Activated T-cell treated with anti-CD3 and anti-CD28 coated beads for 1 hour (primary cell): Measurements from ENCODE around the gene METTL1.

Source experiments
- DNase-seq: peaks from one replicate; pipeline ENCODE4 v3.0.0-alpha.2; 2020; ENCODE audit warnings: low read depth

The METTL1 gene

GRCh38 chr12:57753756-57754337 is 18.1 kb downstream of the METTL1 start:
- DNase-seq: no peak

DNA sequence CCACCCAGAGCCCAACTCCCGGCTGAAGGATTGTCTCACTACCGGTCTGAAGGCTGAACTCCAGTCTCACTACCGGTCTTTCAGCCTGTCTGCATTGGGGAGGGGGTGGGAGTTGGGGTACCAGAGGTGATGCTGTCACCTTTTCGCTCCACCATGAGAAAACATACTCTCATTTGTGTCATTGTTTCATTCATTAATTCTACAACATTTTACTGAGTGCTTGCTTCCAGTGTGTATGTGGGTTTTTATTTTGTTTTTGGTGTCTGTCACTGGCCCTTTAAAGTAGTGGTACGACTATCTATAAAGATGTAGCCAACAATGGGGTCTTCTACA is 19.3 kb downstream of the METTL1 start:
- no peak for DNase-seq

- peak; percentile 97 for DNase-seq
These were observed 19.9 kb downstream of the METTL1 start, which contains the start of gene CDK4 for GRCh38 chr12:57751788-57752667. CDK4 (minus strand) TSS chr12:57752310; CDS start chr12:57751717, 593 bp downstream.

GRCh38 chr12:57751432-57751787 is 20.5 kb downstream of the METTL1 start:
- no peak for DNase-seq

GRCh38 chr12:57750561-57751431 is 21.1 kb downstream of the METTL1 start:
- no peak for DNase-seq

GRCh38 chr12:57749061-57749460 is 22.8 kb downstream of the METTL1 start:
- no peak for DNase-seq

DNA sequence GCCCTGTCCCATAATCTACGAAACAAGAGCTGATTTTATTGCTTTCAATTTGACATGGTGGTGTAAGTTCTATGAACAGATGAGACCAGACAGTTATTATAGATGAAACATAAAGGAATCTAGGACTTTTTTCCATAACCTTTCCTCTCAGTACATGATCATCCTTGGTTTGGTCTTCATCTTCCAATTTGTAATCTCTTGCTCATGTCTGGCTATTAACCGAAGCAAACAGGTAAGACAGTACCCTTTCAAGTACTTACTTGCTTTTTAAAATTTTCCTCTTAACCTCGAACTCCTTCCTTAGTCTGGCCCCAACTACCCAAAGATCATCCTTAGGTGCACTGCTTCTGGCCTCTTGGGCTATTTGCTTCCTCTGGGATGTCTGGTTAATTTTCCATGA is 25.9 kb downstream of the METTL1 start:
- DNase-seq: no peak

GRCh38 chr12:57745485-57745881 is 26.4 kb downstream of the METTL1 start:
- DNase-seq: no peak

DNA sequence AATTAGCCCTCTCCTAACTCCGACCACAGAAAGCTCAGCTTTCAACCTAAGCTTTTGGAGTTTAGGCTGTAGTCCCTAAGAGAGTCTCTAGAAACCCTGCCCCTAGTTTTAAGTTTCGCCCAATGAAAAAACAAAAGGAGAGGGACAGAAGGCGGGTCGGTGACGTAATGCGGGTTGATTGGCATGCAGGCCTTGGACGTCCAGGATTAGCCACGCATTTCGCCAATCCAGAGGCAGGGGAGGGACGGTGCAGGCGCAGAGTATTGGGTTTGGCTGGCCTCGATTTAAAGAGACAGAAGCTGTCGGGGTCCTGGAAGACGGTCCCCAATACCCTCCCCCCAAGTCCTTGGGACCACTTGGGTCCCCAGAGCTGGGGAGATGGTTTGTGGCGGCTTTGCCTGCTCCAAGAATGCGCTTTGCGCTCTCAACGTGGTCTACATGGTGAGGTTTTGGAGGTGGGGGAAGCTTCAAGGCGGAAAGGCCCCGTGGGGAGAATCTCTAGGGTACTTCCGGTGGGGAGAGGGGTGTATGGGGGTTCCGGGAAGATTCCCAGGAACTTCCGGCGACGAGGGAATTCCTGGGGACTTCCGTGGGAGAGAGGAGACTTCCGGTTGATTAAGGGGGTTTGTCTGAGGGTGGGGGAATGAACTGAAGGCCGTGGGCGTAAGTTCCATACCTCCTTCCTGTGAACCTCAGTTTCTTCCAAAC is 27.0 kb downstream of the METTL1 start, which contains the start of gene TSPAN31:
Gene TSPAN31, plus strand, starts transcription at position 263 of the 708 bp plus-strand sequence. Its CDS starts 116 bp downstream, at position 379.
- peak; percentile 86 for DNase-seq

DNA sequence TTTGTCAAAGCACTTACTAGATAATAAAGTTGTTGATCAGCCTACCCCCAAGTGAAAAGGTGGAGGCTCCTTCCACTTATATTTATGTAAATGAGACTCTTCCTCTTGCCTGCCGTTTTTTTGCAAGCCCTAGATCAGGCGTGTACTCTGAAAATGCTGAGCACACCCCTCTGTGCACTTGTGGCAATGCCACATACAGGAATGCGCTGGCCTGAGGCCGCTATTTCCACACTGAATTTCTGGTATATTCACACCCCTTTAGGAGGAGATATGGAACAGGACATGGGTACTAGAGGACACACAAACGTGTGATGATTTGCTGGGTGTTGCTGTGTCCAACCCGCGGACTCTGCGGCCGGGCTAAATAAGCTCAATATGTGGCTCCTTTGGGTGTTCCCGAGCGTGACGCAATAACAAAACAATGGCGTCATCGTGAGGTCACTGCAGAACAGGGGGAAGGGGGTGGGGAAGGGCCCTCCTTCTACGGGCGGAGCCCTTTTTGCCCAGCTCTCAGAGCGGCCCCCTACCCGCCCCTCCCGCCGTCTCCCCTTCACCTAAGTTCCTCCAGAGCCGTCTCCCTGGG is 27.6 kb downstream of the METTL1 start:
- DNase-seq: peak; percentile 45

- no peak for DNase-seq
These were observed 28.1 kb downstream of the METTL1 start for GRCh38 chr12:57743769-57744168.

DNA sequence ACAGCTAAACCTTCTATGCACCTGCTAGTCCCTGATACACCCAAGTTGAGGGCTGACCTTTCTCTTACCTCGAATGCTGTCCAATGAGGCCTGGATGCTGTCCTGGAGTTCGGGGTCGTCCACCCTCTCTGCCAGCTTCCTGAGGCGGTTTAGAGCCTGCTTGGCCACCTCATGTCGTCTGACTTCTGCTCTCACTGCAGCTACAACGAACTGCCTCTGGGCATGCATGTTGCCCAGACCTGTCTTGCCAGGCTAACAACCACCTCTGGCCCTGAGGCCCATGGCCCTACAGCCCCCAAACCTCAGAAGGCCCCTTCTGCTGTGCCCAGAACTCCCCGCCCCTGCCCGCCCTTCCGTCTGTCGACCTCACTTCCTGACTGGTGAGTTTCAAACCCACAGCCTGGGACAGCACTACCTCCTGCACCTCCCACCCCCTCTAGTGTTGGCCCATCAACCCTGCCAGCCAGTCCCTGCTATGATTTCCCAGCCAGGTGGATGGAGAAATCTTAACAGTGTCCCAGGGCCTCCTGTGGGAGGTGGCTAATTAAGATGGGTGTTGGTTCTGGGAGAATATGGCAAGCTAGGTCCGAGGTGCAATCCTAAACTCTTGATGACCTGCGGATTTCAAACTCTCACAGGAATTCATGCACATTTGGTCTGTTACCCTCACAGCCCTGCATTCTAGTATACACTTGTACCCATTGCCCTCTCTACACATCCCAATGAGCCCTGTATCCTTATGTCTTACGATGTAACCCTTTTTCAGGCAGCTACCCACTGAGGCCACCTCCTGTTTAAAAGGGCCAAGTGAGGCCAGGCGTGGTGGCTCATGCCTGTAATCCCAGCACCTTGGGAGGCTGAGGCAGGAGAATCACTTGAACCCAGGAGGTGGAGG is 29.8 kb downstream of the METTL1 start:
- peak; percentile 67 for DNase-seq

- DNase-seq: no peak
These were observed 30.5 kb downstream of the METTL1 start for GRCh38 chr12:57741413-57741789.

- peak; percentile 59 for DNase-seq
These were observed 31.1 kb downstream of the METTL1 start for GRCh38 chr12:57740656-57741412.

- no peak for DNase-seq
These were observed 31.9 kb downstream of the METTL1 start for GRCh38 chr12:57739914-57740538.

- DNase-seq: no peak
These were observed 32.5 kb downstream of the METTL1 start for GRCh38 chr12:57739387-57739786.

GRCh38 chr12:57738661-57739237 is 33.2 kb downstream of the METTL1 start, which contains the start of gene AGAP2:
AGAP2 (minus strand) TSS chr12:57738742; CDS start chr12:57738246, 496 bp downstream.
- no peak for DNase-seq
